CD14-positive monocyte (primary cell): ENCODE results near the gene SNAPC2. TPM values are rescaled to one million over a fixed set of nuclear protein-coding genes. Genes with fewer than 3 reads are reported as not detected.

Source experiments
- DNase-seq, 3 donors: peaks; one replicate each; pipeline ENCODE4 v3.0.0-alpha.2; 2011 to 2022
- H2AFZ ChIP-seq: 2 replicates; pipeline ENCODE4 v1.6.0; 2012; ENCODE audit warnings: mild to moderate bottlenecking, low read depth, low read length, inconsistent platforms; ENCODE audit not compliant: insufficient read depth, poor library complexity, severe bottlenecking
- H3K27ac ChIP-seq, 2 donors: 1 replicate in 1 of 2; 2 replicates in 1 of 2; pipeline ENCODE4 v1.5.1; 2012 to 2013; ENCODE audit warnings: low read length in 2 of 2, control low read depth in 1 of 2, inconsistent platforms in 1 of 2, low read depth in 1 of 2, mild to moderate bottlenecking in 1 of 2
- H3K27me3 ChIP-seq, 2 donors: one replicate each; pipeline versions ENCODE4 v1.6.0 to v1.6.1; 2011 to 2013; ENCODE audit warnings: low read length in 2 of 2; ENCODE audit not compliant: control insufficient read depth in 2 of 2, insufficient read depth in 2 of 2
- H3K36me3 ChIP-seq, 2 donors: replicated peaks in 1 of 2; 1 replicate in 1 of 2; 2 replicates in 1 of 2; pipeline versions ENCODE4 v1.5.1 to v1.6.1; 2012 to 2013; ENCODE audit warnings: low read length in 2 of 2, control low read depth in 1 of 2, inconsistent platforms in 1 of 2, mild to moderate bottlenecking in 1 of 2; ENCODE audit not compliant: insufficient read depth in 2 of 2, control insufficient read depth in 1 of 2
- H3K4me1 ChIP-seq, 2 donors: 1 replicate in 1 of 2; 2 replicates in 1 of 2; pipeline versions ENCODE4 v1.5.1 to v1.6.1; 2012 to 2013; ENCODE audit warnings: low read length in 2 of 2, control low read depth in 1 of 2, inconsistent platforms in 1 of 2, mild to moderate bottlenecking in 1 of 2, moderate library complexity in 1 of 2; ENCODE audit not compliant: insufficient read depth in 2 of 2, control insufficient read depth in 1 of 2
- H3K4me2 ChIP-seq: replicated peaks from 2 replicates; pipeline ENCODE3; 2012; ENCODE audit warnings: low read length, moderate library complexity, mild to moderate bottlenecking; ENCODE audit not compliant: poor library complexity, severe bottlenecking; ENCODE audit errors: extremely low read depth
- H3K4me3 ChIP-seq, 3 experiments: fragments of 200-600 bp in 1 of 3; sonication (generic) in 1 of 3; replicated peaks in 1 of 3; 1 replicate in 2 of 3; 2 replicates in 1 of 3; pipeline ENCODE4 v1.5.1; 2011 to 2013; ENCODE audit warnings: low read length in 3 of 3, mild to moderate bottlenecking in 3 of 3, control low read depth in 2 of 3, low read depth in 2 of 3, inconsistent platforms in 1 of 3, moderate library complexity in 1 of 3
- H3K79me2 ChIP-seq: 2 replicates; pipeline ENCODE4 v1.6.0; 2012; ENCODE audit warnings: mild to moderate bottlenecking, control low read depth, inconsistent platforms, low read length, moderate library complexity; ENCODE audit not compliant: insufficient read depth
- H3K9ac ChIP-seq: 2 replicates; pipeline ENCODE4 v1.6.0; 2017; ENCODE audit warnings: low read length, mild to moderate bottlenecking; ENCODE audit not compliant: insufficient read depth, poor library complexity, severe bottlenecking
- H3K9me3 ChIP-seq, 2 donors: replicated peaks in 1 of 2; 1 replicate in 1 of 2; 2 replicates in 1 of 2; pipeline versions ENCODE4 v1.5.1 to v1.6.1; 2012 to 2013; ENCODE audit warnings: low read length in 2 of 2, control low read depth in 1 of 2; ENCODE audit not compliant: control insufficient read depth in 1 of 2, insufficient read depth in 1 of 2
- H4K20me1 ChIP-seq: 2 replicates; pipeline ENCODE4 v1.6.0; 2012; ENCODE audit warnings: mild to moderate bottlenecking, low read length, control low read depth, moderate library complexity; ENCODE audit not compliant: insufficient read depth
- H3K27ac Mint-ChIP-seq, 7 donors: one replicate each; pipeline ENCODE4 v1.8.0; 2020; ENCODE audit warnings: mild to moderate bottlenecking in 7 of 7, mixed read lengths in 7 of 7, moderate library complexity in 6 of 7, inconsistent platforms in 2 of 7
- H3K27me3 Mint-ChIP-seq, 3 donors: one replicate each; pipeline ENCODE4 v1.8.0; 2021 to 2022; ENCODE audit warnings: low read depth in 3 of 3, mild to moderate bottlenecking in 3 of 3, mixed read lengths in 3 of 3, moderate library complexity in 3 of 3, inconsistent platforms in 1 of 3
- H3K36me3 Mint-ChIP-seq, 2 donors: one replicate each; pipeline ENCODE4 v1.8.0; 2020; ENCODE audit warnings: mixed read lengths in 2 of 2, inconsistent platforms in 1 of 2, mild to moderate bottlenecking in 1 of 2
- H3K4me1 Mint-ChIP-seq: one replicate; pipeline ENCODE4 v1.8.0; 2020; ENCODE audit warnings: mild to moderate bottlenecking, mixed read lengths
- H3K4me3 Mint-ChIP-seq, 2 donors: one replicate each; pipeline ENCODE4 v1.8.0; 2020; ENCODE audit warnings: mild to moderate bottlenecking in 2 of 2, mixed read lengths in 2 of 2, moderate library complexity in 1 of 2
- H3K9me3 Mint-ChIP-seq, 7 donors: one replicate each; pipeline ENCODE4 v1.8.0; 2020 to 2022; ENCODE audit warnings: mixed read lengths in 7 of 7, mild to moderate bottlenecking in 6 of 7, moderate library complexity in 6 of 7, inconsistent platforms in 2 of 7
- CTCF ChIP-seq: fragments of 200-600 bp; IDR thresholded peaks from one replicate; pipeline ENCODE4 v1.8.0; 2022; ENCODE audit warnings: antibody characterized with exemption, mild to moderate bottlenecking
- WGBS: methylation state at CpG from one replicate; pipeline ENCODE4 v1.1.5; 2013; ENCODE audit warnings: missing lambda C conversion rate; ENCODE audit not compliant: insufficient coverage; 5-methylcytosine and 5-hydroxymethylcytosine counted together
- intact Hi-C, 2 donors: fragments of 100-400 bp; cut with micrococcal nuclease; formaldehyde crosslinking; loops; one replicate each; pipeline versions ENCODE4 v1.15.0 to v1.15.1; 2023
- polyA minus RNA-seq: library from RNA; depleted of rRNA, polyadenylated mRNA; stranded (reverse); fragments of >200 nt; gene quantifications from 2 replicates; pipeline ENCODE4 v1.2.3, GENCODE V29; 2012
- polyA plus RNA-seq, 3 donors: library from polyadenylated mRNA; depleted of rRNA in 1 of 3; unstranded in 2 of 3; stranded (reverse) in 1 of 3; fragments of 300-500 nt in 2 of 3; fragments of >200 nt in 1 of 3; fragmentation: Illumina TruSeq in 2 of 3; gene quantifications; 1 replicate in 2 of 3; 2 replicates in 1 of 3; pipeline ENCODE4 v1.2.3, GENCODE V29; 2012 to 2021
- total RNA-seq, 12 experiments: library from RNA in 1 of 12; stranded (reverse) in 1 of 12; fragments of 120-200 nt in 1 of 12; gene quantifications; one replicate each; pipeline ENCODE4 v1.2.4 and lab custom pipeline; 2013 to 2026; ENCODE audit warnings: mixed read lengths in 6 of 12, inconsistent platforms in 1 of 12

SNAPC2 gene
- 20.8 TPM for total RNA-seq (2013)
- polyA plus RNA-seq (10 to 100 TPM; 15.7 to 27.5 (median 18.3) TPM), polyA minus RNA-seq (14.3 and 20.4 TPM in 2 replicates), total RNA-seq (lab: John Stamatoyannopoulos, UW) (5.5 to 20.8 (median 9.2) reads per million in 11 experiments)

DNA sequence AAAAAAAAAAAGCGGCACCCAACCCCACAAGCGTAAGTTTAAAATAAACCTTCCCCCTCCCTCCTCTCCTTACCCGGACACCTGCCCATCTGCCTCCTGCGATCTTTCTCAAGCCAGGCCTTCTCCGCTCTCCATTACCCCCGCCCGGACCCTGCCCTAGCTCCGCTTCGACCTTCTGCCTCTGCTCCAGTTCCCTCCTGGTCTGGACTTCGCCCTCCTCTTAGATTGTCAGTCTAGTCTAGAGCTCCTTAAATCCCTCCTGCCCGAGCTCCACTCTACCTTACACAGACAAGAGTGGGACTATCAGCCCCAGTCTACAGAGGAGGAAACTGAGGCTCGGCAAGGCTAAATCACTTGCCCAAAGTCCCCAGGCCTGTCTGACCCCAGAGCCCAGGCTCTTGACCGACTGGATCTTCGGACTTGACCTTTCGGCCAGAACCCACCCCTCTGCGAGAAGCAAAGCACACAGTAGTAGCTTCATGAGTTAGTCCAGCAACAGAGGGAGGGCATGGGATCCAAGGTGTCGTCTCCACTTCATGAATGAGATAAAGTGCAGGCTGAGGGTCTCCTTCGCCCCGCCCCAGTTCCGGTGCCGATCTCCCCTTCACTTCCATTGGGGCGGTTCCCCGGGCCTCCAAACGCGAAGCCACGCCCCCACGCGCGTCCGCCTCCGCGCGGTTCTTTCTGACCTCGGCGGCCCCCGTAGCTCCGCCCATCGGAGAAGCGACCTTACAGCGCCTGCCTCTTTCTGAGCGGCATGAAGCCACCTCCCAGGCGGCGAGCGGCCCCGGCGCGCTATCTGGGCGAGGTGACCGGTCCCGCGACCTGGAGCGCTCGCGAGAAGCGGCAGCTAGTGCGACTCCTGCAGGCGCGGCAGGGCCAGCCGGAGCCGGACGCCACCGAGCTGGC, at the start of gene SNAPC2:
TSS of gene SNAPC2 (plus strand) at position 729 of the 909 bp plus-strand sequence. CDS start at position 758, 29 bp downstream.
- H3K4me1 Mint-ChIP-seq: peaks cover 52% of the 10 kb centered on the region
- peaks cover 26 to 41% of the 10 kb centered on the region in 2 donors for H3K27me3 ChIP-seq
- H3K27ac ChIP-seq: peak within 1 kb of the TSS; percentile 83 to 88
- H3K36me3 Mint-ChIP-seq: peaks cover 15 to 17% of the 10 kb centered on the region in 2 donors
- H3K4me1 ChIP-seq: peaks cover 39 to 65% of the 10 kb centered on the region in 2 donors
- peak within 1 kb of the TSS; percentile 69 for H3K9ac ChIP-seq
- peak within 1 kb of the TSS; percentile 90 to 99 (median 97) for H3K27ac Mint-ChIP-seq
- H3K4me3 Mint-ChIP-seq: peak within 1 kb of the TSS; percentile 91 to 99
- no peaks in the 10 kb centered on the region for H3K79me2 ChIP-seq
- peaks cover 12 to 15% of the 10 kb centered on the region in 2 donors for H3K36me3 ChIP-seq
- no peak for TF ChIP-seq CTCF
- H3K9me3 Mint-ChIP-seq: peaks cover 0 to 28% (median 15%) of the 10 kb centered on the region in 7 donors
- H3K4me2 ChIP-seq: peak within 1 kb of the TSS; percentile 98
- H3K9me3 ChIP-seq: peaks cover 0 to 18% of the 10 kb centered on the region in 2 donors
- WGBS: 6% methylated on average over 62 of the region's 62 CpGs
- H3K4me3 ChIP-seq: peak within 1 kb of the TSS; percentile 63 to 87 (median 69)
- intact Hi-C loops: loop anchor here (1.0 to 10.0 kb wide), 6 partner anchors 15 to 1895 kb away; partner anchors contain the start of genes FBXL12 (in 1 of the 2), MAP2K7 (in 1 of the 2), PRR36 (in 1 of the 2) and TIMM44 (in 1 of the 2)
- DNase-seq: peak; percentile 80 to 94 (median 92)
- peak within 1 kb of the TSS; percentile 88 for H2AFZ ChIP-seq
- peaks cover 4% of the 10 kb centered on the region for H4K20me1 ChIP-seq
- peaks cover 47 to 64% (median 55%) of the 10 kb centered on the region in 3 donors for H3K27me3 Mint-ChIP-seq
